Measurements from ENCODE around the gene MFSD12.

MFSD12 gene

DNA sequence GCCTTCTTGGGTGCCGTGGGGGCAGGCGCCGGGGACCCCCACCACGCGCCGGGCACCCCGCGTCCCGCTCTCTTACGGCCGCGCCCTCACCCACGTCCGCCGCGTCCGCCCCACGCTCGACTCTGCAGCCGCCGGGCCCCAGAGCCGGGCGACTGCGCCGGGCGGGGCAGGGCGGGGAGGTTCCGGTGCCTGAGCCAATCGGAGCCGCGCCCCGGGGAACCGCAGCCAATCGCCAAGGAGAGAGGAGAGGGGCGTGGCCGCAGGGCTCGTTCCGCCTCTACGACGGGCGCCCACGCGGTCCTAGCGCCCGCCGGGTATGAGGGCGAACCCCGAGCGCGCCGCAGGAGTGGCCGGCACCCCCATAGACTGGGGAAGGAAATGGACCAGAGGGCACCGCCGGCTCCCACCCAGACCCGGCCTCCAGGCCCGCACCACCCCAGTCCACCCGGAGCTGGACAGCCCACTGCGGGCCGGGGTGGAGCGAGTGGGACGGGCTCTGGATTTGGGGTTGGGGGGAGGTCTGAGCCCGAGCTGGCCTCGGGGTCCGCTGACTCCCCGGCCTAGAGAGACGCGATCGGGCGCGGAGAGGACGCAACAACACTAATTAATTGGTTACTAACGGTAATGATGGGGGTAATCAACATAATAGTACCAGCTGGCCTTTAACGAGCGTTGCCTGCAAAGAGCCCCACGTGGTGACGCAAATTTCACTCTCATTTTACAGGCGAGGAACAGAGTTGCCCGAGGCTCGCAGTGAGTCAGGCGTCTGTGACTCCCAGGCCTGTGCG, at the start of gene MFSD12:
Gene MFSD12 (minus strand): TSS at position 126 of the 788 bp plus-strand sequence. CDS start 183 bp downstream, outside the sequence.
- TF ChIP-seq TSHZ2 (CRISPR knock-in tag; IDR thresholded peaks at IDR 0.05), result peak; percentile 34; the same call in 1 of the 2 replicates
- peak; percentile 43; the same call in 1 of the 2 replicates for TF ChIP-seq TCF4 (CRISPR knock-in tag; IDR thresholded peaks at IDR 0.05; ENCODE audit: borderline replicate concordance)
- no peak for TF ChIP-seq ZC3H10 (CRISPR knock-in tag; IDR thresholded peaks at IDR 0.05)
- peak; percentile 97 for ATAC-seq

GRCh38 chr19:3606690-3607289, 49.4 kb upstream of the MFSD12 start, which contains the start of gene TBXA2R:
Gene TBXA2R, minus strand, starts transcription at chr19:3606875. Its CDS starts 6,241 bp downstream, at chr19:3600634.
- ATAC-seq, result peak; percentile 91
- TF ChIP-seq TOX (CRISPR knock-in tag; IDR thresholded peaks at IDR 0.05; ENCODE audit: borderline replicate concordance) (no peak), TCF4 (CRISPR knock-in tag; IDR thresholded peaks at IDR 0.05; ENCODE audit: borderline replicate concordance) (peak; percentile 39; the same call in 1 of the 2 replicates)

DNA sequence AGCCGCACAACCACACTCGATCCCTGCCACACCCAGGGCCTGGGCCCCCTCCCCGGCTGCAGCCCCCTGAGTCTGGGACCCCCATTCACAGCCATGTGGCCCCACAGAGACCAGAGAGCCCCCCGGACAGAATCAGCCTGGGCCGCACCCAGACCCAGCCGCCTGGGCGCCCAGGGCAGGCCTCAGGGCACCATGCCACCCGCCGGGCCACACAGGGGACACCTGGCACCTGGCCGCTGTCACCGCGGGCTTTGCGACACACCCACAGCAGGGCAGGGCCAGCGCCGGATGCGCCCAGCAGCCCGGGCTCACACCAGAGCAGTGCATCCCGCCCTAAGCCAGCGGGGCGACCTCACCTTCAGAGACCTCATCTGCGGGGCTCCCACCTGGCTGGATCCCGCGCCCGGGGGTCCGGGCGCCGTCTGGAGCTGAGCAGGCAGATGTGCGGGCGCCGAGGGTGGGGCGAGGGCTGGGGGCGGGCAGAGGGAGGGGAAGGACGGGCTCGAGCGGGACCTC, 48.8 kb upstream of the MFSD12 start:
- ATAC-seq, result peak; percentile 70
- TF ChIP-seq ZFP30 (CRISPR knock-in tag; IDR thresholded peaks at IDR 0.05) (no peak), CSDC2 (CRISPR knock-in tag; IDR thresholded peaks at IDR 0.05) (no peak), ZC3H10 (CRISPR knock-in tag; IDR thresholded peaks at IDR 0.05) (no peak), ESRRG (CRISPR knock-in tag; IDR thresholded peaks at IDR 0.05) (no peak), ARNTL (CRISPR knock-in tag; IDR thresholded peaks at IDR 0.05; ENCODE audit: borderline replicate concordance, low read depth) (no peak), SNAI2 (CRISPR knock-in tag; IDR thresholded peaks at IDR 0.05) (no peak), BACH2 (CRISPR knock-in tag; IDR thresholded peaks at IDR 0.05; ENCODE audit: borderline replicate concordance) (no peak), TSHZ2 (CRISPR knock-in tag; IDR thresholded peaks at IDR 0.05) (no peak), ZFP3 (CRISPR knock-in tag; IDR thresholded peaks at IDR 0.05) (no peak), GLIS3 (CRISPR knock-in tag; IDR thresholded peaks at IDR 0.05) (no peak), ZNF565 (CRISPR knock-in tag; conservative IDR thresholded peaks at IDR 0.05; ENCODE audit: low read depth) (no peak), ZNF70 (CRISPR knock-in tag; IDR thresholded peaks at IDR 0.05) (no peak), ISL1 (CRISPR knock-in tag; IDR thresholded peaks at IDR 0.05) (no peak), TCF4 (CRISPR knock-in tag; IDR thresholded peaks at IDR 0.05; ENCODE audit: borderline replicate concordance) (no peak)
- TF ChIP-seq, protein P1, sequence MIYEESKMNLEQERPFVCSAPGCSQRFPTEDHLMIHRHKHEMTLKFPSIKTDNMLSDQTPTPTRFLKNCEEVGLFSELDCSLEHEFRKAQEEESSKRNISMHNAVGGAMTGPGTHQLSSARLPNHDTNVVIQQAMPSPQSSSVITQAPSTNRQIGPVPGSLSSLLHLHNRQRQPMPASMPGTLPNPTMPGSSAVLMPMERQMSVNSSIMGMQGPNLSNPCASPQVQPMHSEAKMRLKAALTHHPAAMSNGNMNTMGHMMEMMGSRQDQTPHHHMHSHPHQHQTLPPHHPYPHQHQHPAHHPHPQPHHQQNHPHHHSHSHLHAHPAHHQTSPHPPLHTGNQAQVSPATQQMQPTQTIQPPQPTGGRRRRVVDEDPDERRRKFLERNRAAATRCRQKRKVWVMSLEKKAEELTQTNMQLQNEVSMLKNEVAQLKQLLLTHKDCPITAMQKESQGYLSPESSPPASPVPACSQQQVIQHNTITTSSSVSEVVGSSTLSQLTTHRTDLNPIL (CRISPR knock-in tag; IDR thresholded peaks at IDR 0.05; ENCODE audit: low read depth), result no peak
- TF ChIP-seq, protein P2, sequence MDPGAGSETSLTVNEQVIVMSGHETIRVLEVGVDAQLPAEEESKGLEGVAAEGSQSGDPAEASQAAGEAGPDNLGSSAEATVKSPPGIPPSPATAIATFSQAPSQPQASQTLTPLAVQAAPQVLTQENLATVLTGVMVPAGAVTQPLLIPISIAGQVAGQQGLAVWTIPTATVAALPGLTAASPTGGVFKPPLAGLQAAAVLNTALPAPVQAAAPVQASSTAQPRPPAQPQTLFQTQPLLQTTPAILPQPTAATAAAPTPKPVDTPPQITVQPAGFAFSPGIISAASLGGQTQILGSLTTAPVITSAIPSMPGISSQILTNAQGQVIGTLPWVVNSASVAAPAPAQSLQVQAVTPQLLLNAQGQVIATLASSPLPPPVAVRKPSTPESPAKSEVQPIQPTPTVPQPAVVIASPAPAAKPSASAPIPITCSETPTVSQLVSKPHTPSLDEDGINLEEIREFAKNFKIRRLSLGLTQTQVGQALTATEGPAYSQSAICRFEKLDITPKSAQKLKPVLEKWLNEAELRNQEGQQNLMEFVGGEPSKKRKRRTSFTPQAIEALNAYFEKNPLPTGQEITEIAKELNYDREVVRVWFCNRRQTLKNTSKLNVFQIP (CRISPR knock-in tag; IDR thresholded peaks at IDR 0.05; ENCODE audit: borderline replicate concordance, low read depth), result no peak

GRCh38 chr19:3605770-3606169, 48.4 kb upstream of the MFSD12 start:
- ATAC-seq, result no peak
- TF ChIP-seq, protein P1 (CRISPR knock-in tag; IDR thresholded peaks at IDR 0.05; ENCODE audit: low read depth), result no peak
- TF ChIP-seq OSR1 (CRISPR knock-in tag; IDR thresholded peaks at IDR 0.05) (no peak), ZC3H10 (CRISPR knock-in tag; IDR thresholded peaks at IDR 0.05) (no peak), BACH2 (CRISPR knock-in tag; IDR thresholded peaks at IDR 0.05; ENCODE audit: borderline replicate concordance) (no peak), TCF4 (CRISPR knock-in tag; IDR thresholded peaks at IDR 0.05; ENCODE audit: borderline replicate concordance) (no peak), ZNF565 (CRISPR knock-in tag; conservative IDR thresholded peaks at IDR 0.05; ENCODE audit: low read depth) (no peak), ESRRG (CRISPR knock-in tag; IDR thresholded peaks at IDR 0.05) (no peak), ZFP30 (CRISPR knock-in tag; IDR thresholded peaks at IDR 0.05) (no peak), PPARA (CRISPR knock-in tag; IDR thresholded peaks at IDR 0.05; ENCODE audit: borderline replicate concordance) (no peak), PATZ1 (CRISPR knock-in tag; IDR thresholded peaks at IDR 0.05; ENCODE audit: borderline replicate concordance) (no peak), CSDC2 (CRISPR knock-in tag; IDR thresholded peaks at IDR 0.05) (no peak)

All from SK-N-SH treated with all-trans-retinoic acid at 6 μM for 48 hours (cell line).